ENCODE measurements around the gene LRFN5.

The LRFN5 gene

GRCh38 chr14:41785696-41786095, 179.0 kb downstream of the LRFN5 start:
- H3K27ac ChIP-seq (ENCODE audit: low read length) = no peak overlapping the region

GRCh38 chr14:41799817-41800216, 193.1 kb downstream of the LRFN5 start:
- no peaks in the 10 kb centered on the region for H3K9me3 ChIP-seq (ENCODE audit: control insufficient read depth in 1 of 2, low read length in 2 of 2)
- H3K4me3 ChIP-seq (ENCODE audit: low read depth in 1 of 2, low read length in 2 of 2) = no peak overlapping the region
- H3K27me3 ChIP-seq (ENCODE audit: low read depth, low read length) = no peaks in the 10 kb centered on the region
- no peak overlapping the region for H3K27ac ChIP-seq (ENCODE audit: low read length)
- no peaks in the 10 kb centered on the region for H3K36me3 ChIP-seq (ENCODE audit: control insufficient read depth in 1 of 2, insufficient read depth in 2 of 2, low read length in 2 of 2)
- no peaks in the 10 kb centered on the region for H3K4me1 ChIP-seq (ENCODE audit: control insufficient read depth in 1 of 2, insufficient read depth in 2 of 2, low read length in 2 of 2)

More at GRCh38 chr14:41785696-41786095, 179.0 kb downstream of the LRFN5 start:
- H3K36me3 ChIP-seq (ENCODE audit: control insufficient read depth in 1 of 2, insufficient read depth in 2 of 2, low read length in 2 of 2) = no peaks in the 10 kb centered on the region
- H3K4me3 ChIP-seq (ENCODE audit: low read depth in 1 of 2, low read length in 2 of 2) = no peak overlapping the region
- no peaks in the 10 kb centered on the region for H3K27me3 ChIP-seq (ENCODE audit: low read depth, low read length)
- H3K4me1 ChIP-seq (ENCODE audit: control insufficient read depth in 1 of 2, insufficient read depth in 2 of 2, low read length in 2 of 2) = no peaks in the 10 kb centered on the region
- no peaks in the 10 kb centered on the region for H3K9me3 ChIP-seq (ENCODE audit: control insufficient read depth in 1 of 2, low read length in 2 of 2)

- no peaks in the 10 kb centered on the region for H3K9me3 ChIP-seq (ENCODE audit: control insufficient read depth in 1 of 2, low read length in 2 of 2)
- no peaks in the 10 kb centered on the region for H3K4me1 ChIP-seq (ENCODE audit: control insufficient read depth in 1 of 2, insufficient read depth in 2 of 2, low read length in 2 of 2)
- no peaks in the 10 kb centered on the region for H3K36me3 ChIP-seq (ENCODE audit: control insufficient read depth in 1 of 2, insufficient read depth in 2 of 2, low read length in 2 of 2)
- no peak overlapping the region for H3K27ac ChIP-seq (ENCODE audit: low read length)
- no peaks in the 10 kb centered on the region for H3K27me3 ChIP-seq (ENCODE audit: low read depth, low read length)
- H3K4me3 ChIP-seq (ENCODE audit: low read depth in 1 of 2, low read length in 2 of 2) = no peak overlapping the region
Measured at GRCh38 chr14:41805633-41806032, 199.0 kb downstream of the LRFN5 start.

- H3K4me1 ChIP-seq (ENCODE audit: control insufficient read depth in 1 of 2, insufficient read depth in 2 of 2, low read length in 2 of 2) = no peaks in the 10 kb centered on the region
- H3K27ac ChIP-seq (ENCODE audit: low read length) = no peak overlapping the region
- H3K27me3 ChIP-seq (ENCODE audit: low read depth, low read length) = no peaks in the 10 kb centered on the region
- H3K4me3 ChIP-seq (ENCODE audit: low read depth in 1 of 2, low read length in 2 of 2) = no peak overlapping the region
- H3K9me3 ChIP-seq (ENCODE audit: control insufficient read depth in 1 of 2, low read length in 2 of 2) = no peaks in the 10 kb centered on the region
- H3K36me3 ChIP-seq (ENCODE audit: control insufficient read depth in 1 of 2, insufficient read depth in 2 of 2, low read length in 2 of 2) = no peaks in the 10 kb centered on the region
Measured at GRCh38 chr14:41806366-41806975, 199.8 kb downstream of the LRFN5 start.

- no peak overlapping the region for H3K27ac ChIP-seq (ENCODE audit: low read length)
- H3K36me3 ChIP-seq (ENCODE audit: control insufficient read depth in 1 of 2, insufficient read depth in 2 of 2, low read length in 2 of 2) = no peaks in the 10 kb centered on the region
Measured at GRCh38 chr14:41810362-41810761, 203.7 kb downstream of the LRFN5 start.

GRCh38 chr14:41817626-41818025, 210.9 kb downstream of the LRFN5 start:
- H3K27ac ChIP-seq (ENCODE audit: low read length) = no peak overlapping the region
- no peaks in the 10 kb centered on the region for H3K4me1 ChIP-seq (ENCODE audit: control insufficient read depth in 1 of 2, insufficient read depth in 2 of 2, low read length in 2 of 2)
- H3K27me3 ChIP-seq (ENCODE audit: low read depth, low read length) = no peaks in the 10 kb centered on the region
- H3K4me3 ChIP-seq (ENCODE audit: low read depth in 1 of 2, low read length in 2 of 2) = no peak overlapping the region
- no peaks in the 10 kb centered on the region for H3K36me3 ChIP-seq (ENCODE audit: control insufficient read depth in 1 of 2, insufficient read depth in 2 of 2, low read length in 2 of 2)
- peaks cover 0 to 3% of the 10 kb centered on the region in 2 donors for H3K9me3 ChIP-seq (ENCODE audit: control insufficient read depth in 1 of 2, low read length in 2 of 2)

More at GRCh38 chr14:41810362-41810761, 203.7 kb downstream of the LRFN5 start:
- Histone ChIP-seq H3K9me3 (ENCODE audit: control insufficient read depth in 1 of 2, low read length in 2 of 2) (no peaks in the 10 kb centered on the region), H3K4me1 (ENCODE audit: control insufficient read depth in 1 of 2, insufficient read depth in 2 of 2, low read length in 2 of 2) (no peaks in the 10 kb centered on the region), H3K27me3 (ENCODE audit: low read depth, low read length) (no peaks in the 10 kb centered on the region), H3K4me3 (ENCODE audit: low read depth in 1 of 2, low read length in 2 of 2) (no peak overlapping the region)

GRCh38 chr14:41824441-41824840, 217.8 kb downstream of the LRFN5 start:
- Histone ChIP-seq H3K9me3 (ENCODE audit: control insufficient read depth in 1 of 2, low read length in 2 of 2) (peaks cover 4 to 13% of the 10 kb centered on the region in 2 donors), H3K4me1 (ENCODE audit: control insufficient read depth in 1 of 2, insufficient read depth in 2 of 2, low read length in 2 of 2) (no peaks in the 10 kb centered on the region), H3K36me3 (ENCODE audit: control insufficient read depth in 1 of 2, insufficient read depth in 2 of 2, low read length in 2 of 2) (no peaks in the 10 kb centered on the region), H3K27ac (ENCODE audit: low read length) (no peak overlapping the region), H3K27me3 (ENCODE audit: low read depth, low read length) (no peaks in the 10 kb centered on the region), H3K4me3 (ENCODE audit: low read depth in 1 of 2, low read length in 2 of 2) (no peak overlapping the region)

- Histone ChIP-seq H3K27me3 (ENCODE audit: low read depth, low read length) (no peaks in the 10 kb centered on the region), H3K4me3 (ENCODE audit: low read depth in 1 of 2, low read length in 2 of 2) (no peak overlapping the region), H3K9me3 (ENCODE audit: control insufficient read depth in 1 of 2, low read length in 2 of 2) (peaks cover 4 to 13% of the 10 kb centered on the region in 2 donors), H3K27ac (ENCODE audit: low read length) (no peak overlapping the region), H3K36me3 (ENCODE audit: control insufficient read depth in 1 of 2, insufficient read depth in 2 of 2, low read length in 2 of 2) (no peaks in the 10 kb centered on the region), H3K4me1 (ENCODE audit: control insufficient read depth in 1 of 2, insufficient read depth in 2 of 2, low read length in 2 of 2) (no peaks in the 10 kb centered on the region)
Measured at GRCh38 chr14:41825622-41826021, 218.9 kb downstream of the LRFN5 start.

GRCh38 chr14:41830714-41831406, 224.2 kb downstream of the LRFN5 start:
- Histone ChIP-seq H3K4me3 (ENCODE audit: low read depth in 1 of 2, low read length in 2 of 2) (no peak overlapping the region), H3K4me1 (ENCODE audit: control insufficient read depth in 1 of 2, insufficient read depth in 2 of 2, low read length in 2 of 2) (no peaks in the 10 kb centered on the region), H3K27me3 (ENCODE audit: low read depth, low read length) (no peaks in the 10 kb centered on the region), H3K27ac (ENCODE audit: low read length) (no peak overlapping the region), H3K9me3 (ENCODE audit: control insufficient read depth in 1 of 2, low read length in 2 of 2) (no peaks in the 10 kb centered on the region), H3K36me3 (ENCODE audit: control insufficient read depth in 1 of 2, insufficient read depth in 2 of 2, low read length in 2 of 2) (no peaks in the 10 kb centered on the region)

- Histone ChIP-seq H3K27ac (ENCODE audit: low read length) (no peak overlapping the region), H3K9me3 (ENCODE audit: control insufficient read depth in 1 of 2, low read length in 2 of 2) (no peaks in the 10 kb centered on the region), H3K27me3 (ENCODE audit: low read depth, low read length) (no peaks in the 10 kb centered on the region), H3K4me1 (ENCODE audit: control insufficient read depth in 1 of 2, insufficient read depth in 2 of 2, low read length in 2 of 2) (no peaks in the 10 kb centered on the region), H3K4me3 (ENCODE audit: low read depth in 1 of 2, low read length in 2 of 2) (no peak overlapping the region), H3K36me3 (ENCODE audit: control insufficient read depth in 1 of 2, insufficient read depth in 2 of 2, low read length in 2 of 2) (no peaks in the 10 kb centered on the region)
Measured at GRCh38 chr14:41839661-41840060, 233.0 kb downstream of the LRFN5 start.

- Histone ChIP-seq H3K9me3 (ENCODE audit: control insufficient read depth in 1 of 2, low read length in 2 of 2) (no peaks in the 10 kb centered on the region), H3K27me3 (ENCODE audit: low read depth, low read length) (no peaks in the 10 kb centered on the region)
Measured at GRCh38 chr14:41859336-41859735, 252.7 kb downstream of the LRFN5 start.

GRCh38 chr14:41860586-41860985, 253.9 kb downstream of the LRFN5 start:
- peaks cover 0 to 6% of the 10 kb centered on the region in 2 donors for H3K4me1 ChIP-seq (ENCODE audit: control insufficient read depth in 1 of 2, insufficient read depth in 2 of 2, low read length in 2 of 2)
- H3K27ac ChIP-seq (ENCODE audit: low read length) = no peak overlapping the region
- H3K36me3 ChIP-seq (ENCODE audit: control insufficient read depth in 1 of 2, insufficient read depth in 2 of 2, low read length in 2 of 2) = no peaks in the 10 kb centered on the region
- no peaks in the 10 kb centered on the region for H3K9me3 ChIP-seq (ENCODE audit: control insufficient read depth in 1 of 2, low read length in 2 of 2)
- H3K27me3 ChIP-seq (ENCODE audit: low read depth, low read length) = no peaks in the 10 kb centered on the region
- no peak overlapping the region for H3K4me3 ChIP-seq (ENCODE audit: low read depth in 1 of 2, low read length in 2 of 2)

More at GRCh38 chr14:41859336-41859735, 252.7 kb downstream of the LRFN5 start:
- H3K27ac ChIP-seq (ENCODE audit: low read length) = no peak overlapping the region
- no peaks in the 10 kb centered on the region for H3K36me3 ChIP-seq (ENCODE audit: control insufficient read depth in 1 of 2, insufficient read depth in 2 of 2, low read length in 2 of 2)
- H3K4me1 ChIP-seq (ENCODE audit: control insufficient read depth in 1 of 2, insufficient read depth in 2 of 2, low read length in 2 of 2) = peaks cover 0 to 6% of the 10 kb centered on the region in 2 donors
- no peak overlapping the region for H3K4me3 ChIP-seq (ENCODE audit: low read depth in 1 of 2, low read length in 2 of 2)

Data from muscle layer of duodenum (tissue), 2 donors.